Hepatocyte (in vitro differentiated cells): ENCODE measurements around the gene GPR139. TPM values are rescaled to one million over a fixed set of nuclear protein-coding genes. Genes with fewer than 3 reads are reported as not detected.

Source experiments
- DNase-seq: peaks from one replicate; pipeline ENCODE4 v3.0.0-alpha.2; 2016; ENCODE audit warnings: low spot score
- H2AFZ ChIP-seq: fragments of 200-600 bp; sonication (generic); 2 replicates; pipeline ENCODE4 v1.6.0; 2016; ENCODE audit warnings: antibody characterized with exemption, mild to moderate bottlenecking
- H3K27ac ChIP-seq: fragments of 200-600 bp; sonication (generic); 2 replicates; pipeline ENCODE4 v1.5.1; 2016; ENCODE audit warnings: mild to moderate bottlenecking
- H3K27me3 ChIP-seq: fragments of 200-600 bp; sonication (generic); 2 replicates; pipeline ENCODE4 v1.6.1; 2016
- H3K36me3 ChIP-seq: fragments of 200-600 bp; sonication (generic); replicated peaks from 2 replicates; pipeline ENCODE4 v1.5.1; 2016; ENCODE audit warnings: low read depth; ENCODE audit not compliant: insufficient read depth
- H3K4me1 ChIP-seq: fragments of 200-600 bp; sonication (generic); 2 replicates; pipeline ENCODE4 v1.5.1; 2016; ENCODE audit warnings: mild to moderate bottlenecking, moderate library complexity; ENCODE audit not compliant: insufficient read depth
- H3K4me2 ChIP-seq: fragments of 200-600 bp; sonication (generic); 2 replicates; pipeline ENCODE4 v1.6.0; 2016
- H3K4me3 ChIP-seq: fragments of 200-600 bp; sonication (generic); 2 replicates; pipeline ENCODE4 v1.5.1; 2016; ENCODE audit warnings: mild to moderate bottlenecking
- H3K79me2 ChIP-seq: fragments of 200-600 bp; sonication (generic); 2 replicates; pipeline ENCODE4 v1.6.0; 2017; ENCODE audit warnings: mild to moderate bottlenecking
- H3K9me2 ChIP-seq: fragments of 200-600 bp; sonication (generic); replicated peaks from 2 replicates; pipeline ENCODE4 v1.6.0; 2017; ENCODE audit warnings: mild to moderate bottlenecking; ENCODE audit not compliant: insufficient read depth
- H3K9me3 ChIP-seq: fragments of 200-600 bp; sonication (generic); 2 replicates; pipeline ENCODE4 v1.5.1; 2016; ENCODE audit warnings: low read depth, mild to moderate bottlenecking
- H4K20me1 ChIP-seq: fragments of 200-600 bp; sonication (generic); 2 replicates; pipeline ENCODE4 v1.6.0; 2016; ENCODE audit warnings: mild to moderate bottlenecking; ENCODE audit not compliant: insufficient read depth, poor library complexity, severe bottlenecking
- CTCF ChIP-seq: fragments of 200-600 bp; sonication (generic); IDR thresholded peaks from 2 replicates; pipeline ENCODE4 v1.5.1; 2016; ENCODE audit warnings: antibody characterized with exemption, mild to moderate bottlenecking; ENCODE audit not compliant: poor library complexity
- EZH2 ChIP-seq: fragments of 200-600 bp; sonication (generic); IDR thresholded peaks from 2 replicates; pipeline ENCODE4 v1.6.1; 2016; ENCODE audit warnings: antibody characterized with exemption, mild to moderate bottlenecking, borderline replicate concordance
- EZH2phosphoT487 ChIP-seq: fragments of 200-600 bp; sonication (generic); IDR thresholded peaks from one replicate; pipeline ENCODE4 v1.6.1; 2018; ENCODE audit warnings: antibody characterized with exemption, mild to moderate bottlenecking, low read depth, moderate library complexity; ENCODE audit not compliant: unreplicated experiment, severe bottlenecking
- WGBS: methylation state at CpG from one replicate; pipeline ENCODE4 v1.1.6; 2016; ENCODE audit warnings: low lambda C conversion rate; ENCODE audit errors: missing lambda C conversion rate; 5-methylcytosine and 5-hydroxymethylcytosine counted together
- polyA plus RNA-seq: library from polyadenylated mRNA; unstranded; fragments of >200 nt; fragmentation: Nextera tagmentation; extraction: Ambion mirVana; gene quantifications from 2 replicates; pipeline ENCODE4 v1.2.1, GENCODE V29; 2016
- total RNA-seq: library from RNA; depleted of rRNA; stranded (reverse); fragments of >200 nt; gene quantifications from 2 replicates; pipeline ENCODE4 v1.2.3, GENCODE V29; 2014

The GPR139 gene
- total and polyA plus RNA-seq, 2 experiments from 2014 or later, result not detected

GRCh38 chr16:20111143-20111542 is 37.5 kb upstream of the GPR139 start:
- DNase-seq, result no peak
- no peak overlapping the region for H3K4me3 ChIP-seq
- TF ChIP-seq CTCF (no peak), EZH2 (no peak), EZH2phosphoT487 (no peak)
- no peak overlapping the region for H2AFZ ChIP-seq
- WGBS, result 95% methylated on average over 3 of the region's 3 CpGs
- H3K4me2 ChIP-seq, result no peak overlapping the region
- no peaks in the 10 kb centered on the region for H3K9me3 ChIP-seq
- H3K79me2 ChIP-seq, result no peaks in the 10 kb centered on the region
- no peaks in the 10 kb centered on the region for H3K36me3 ChIP-seq
- H3K4me1 ChIP-seq, result no peaks in the 10 kb centered on the region
- H3K27ac ChIP-seq, result no peak overlapping the region
- H3K27me3 ChIP-seq, result no peaks in the 10 kb centered on the region
- H3K9me2 ChIP-seq, result no peaks in the 10 kb centered on the region
- H4K20me1 ChIP-seq, result no peaks in the 10 kb centered on the region

- Histone ChIP-seq H2AFZ (no peak overlapping the region), H3K4me3 (no peak overlapping the region), H3K36me3 (no peaks in the 10 kb centered on the region), H3K9me3 (no peaks in the 10 kb centered on the region), H3K9me2 (no peaks in the 10 kb centered on the region), H3K4me2 (no peak overlapping the region), H3K4me1 (no peaks in the 10 kb centered on the region), H3K27ac (no peak overlapping the region), H3K27me3 (no peaks in the 10 kb centered on the region), H3K79me2 (no peaks in the 10 kb centered on the region), H4K20me1 (no peaks in the 10 kb centered on the region)
- WGBS, result 90% methylated on average over 2 of the region's 2 CpGs
- DNase-seq, result no peak
- TF ChIP-seq EZH2phosphoT487 (no peak), EZH2 (no peak), CTCF (no peak)
Observed at GRCh38 chr16:20107083-20107482, 33.4 kb upstream of the GPR139 start.

GRCh38 chr16:20104563-20105183 is 31.0 kb upstream of the GPR139 start:
- TF ChIP-seq CTCF (no peak), EZH2phosphoT487 (no peak), EZH2 (no peak)

More at GRCh38 chr16:20104563-20105183, 31.0 kb upstream of the GPR139 start:
- Histone ChIP-seq H3K27me3 (no peaks in the 10 kb centered on the region), H2AFZ (no peak overlapping the region), H3K4me1 (no peaks in the 10 kb centered on the region), H3K79me2 (no peaks in the 10 kb centered on the region), H4K20me1 (no peaks in the 10 kb centered on the region), H3K27ac (no peak overlapping the region), H3K4me3 (no peak overlapping the region), H3K9me2 (no peaks in the 10 kb centered on the region), H3K9me3 (no peaks in the 10 kb centered on the region), H3K4me2 (no peak overlapping the region), H3K36me3 (no peaks in the 10 kb centered on the region)
- DNase-seq, result no peak
- 83% methylated on average over 4 of the region's 4 CpGs for WGBS
